A172 (cell line): Measurements from ENCODE around the gene HERC4. TPM values are rescaled to one million over a fixed set of nuclear protein-coding genes. Genes with fewer than 3 reads are reported as not detected.

ENCODE experiments used
- DNase-seq: peaks from one replicate; pipeline ENCODE4 v3.0.0-alpha.2; 2015; ENCODE audit warnings: low spot score
- total RNA-seq: library from RNA; depleted of rRNA; stranded (reverse); fragments of >200 nt; shearing (Covaris generic); gene quantifications from 2 replicates; pipeline ENCODE4 v1.2.3, GENCODE V29; 2014

HERC4 gene
- total RNA-seq, 1 experiment from 2014 or later = 76.7 TPM

DNA sequence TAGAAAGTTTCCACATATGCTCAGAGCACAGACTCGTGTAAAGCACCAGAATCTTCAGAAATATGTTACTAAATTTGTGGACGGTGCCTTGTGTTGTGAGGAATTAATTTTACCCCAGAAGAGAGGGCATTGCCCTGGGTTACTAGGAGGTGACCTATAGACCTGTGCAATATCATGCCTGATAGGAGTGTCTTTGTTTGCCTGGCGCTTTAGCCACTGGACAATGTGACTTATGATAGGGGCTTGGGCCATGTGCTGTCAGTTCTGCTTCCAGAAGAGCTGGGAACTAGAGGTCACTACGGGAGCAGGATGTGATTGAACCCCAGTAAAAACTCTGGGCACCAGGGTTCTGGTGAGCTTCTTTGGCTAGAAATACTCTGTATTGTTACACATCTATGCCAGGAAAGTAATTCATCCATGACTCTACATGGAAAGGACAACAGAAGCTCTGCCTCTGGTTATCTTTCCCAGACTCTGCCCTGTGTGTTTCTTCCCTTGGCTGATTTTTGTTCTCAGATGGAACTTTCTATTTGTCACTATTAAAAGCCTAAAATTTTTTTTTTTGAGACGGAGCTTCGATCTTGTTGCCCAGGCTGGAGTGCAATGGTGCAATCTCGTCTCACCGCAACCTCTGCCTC, 115.1 kb downstream of the HERC4 start:
- no peak for DNase-seq

DNA sequence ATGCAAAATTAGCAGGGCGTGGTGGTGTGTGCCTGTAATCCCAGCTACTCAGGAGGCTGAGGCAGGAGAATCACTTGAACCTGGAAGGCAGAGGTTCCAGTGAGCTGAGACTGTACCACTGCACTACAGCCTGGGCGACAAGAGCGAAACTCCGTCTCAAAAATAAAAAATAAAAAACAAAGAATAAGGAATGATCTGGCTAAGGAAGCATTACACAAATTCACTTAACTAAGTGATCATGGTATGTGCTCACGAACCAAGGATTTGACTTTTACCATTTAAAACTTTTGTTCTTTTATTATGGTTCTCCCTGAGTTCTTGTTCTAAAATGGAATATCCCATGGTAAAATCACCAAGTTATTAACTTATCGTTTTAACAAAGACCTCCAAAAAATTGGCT, 119.5 kb downstream of the HERC4 start:
- DNase-seq = no peak

DNA sequence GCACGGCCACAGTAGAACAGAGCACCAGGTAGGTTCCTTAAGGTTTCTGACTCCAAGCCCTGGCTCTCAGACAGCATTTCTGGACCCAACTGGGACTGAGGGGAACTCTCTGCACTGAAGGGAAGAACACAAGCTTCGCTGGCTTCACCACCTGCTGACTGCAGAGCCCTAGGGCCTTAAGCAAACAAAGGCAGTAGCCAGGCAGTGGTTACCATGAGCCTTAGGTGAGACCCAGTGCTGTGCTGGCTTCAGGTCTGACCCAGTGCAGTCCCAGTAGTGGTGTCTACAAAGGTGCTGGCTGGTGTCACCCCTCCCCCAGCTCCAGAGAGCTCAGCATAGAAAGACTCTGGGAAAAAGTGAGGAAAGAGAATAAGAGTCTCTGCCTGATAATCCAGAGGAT, 131.2 kb downstream of the HERC4 start:
- no peak for DNase-seq

DNA sequence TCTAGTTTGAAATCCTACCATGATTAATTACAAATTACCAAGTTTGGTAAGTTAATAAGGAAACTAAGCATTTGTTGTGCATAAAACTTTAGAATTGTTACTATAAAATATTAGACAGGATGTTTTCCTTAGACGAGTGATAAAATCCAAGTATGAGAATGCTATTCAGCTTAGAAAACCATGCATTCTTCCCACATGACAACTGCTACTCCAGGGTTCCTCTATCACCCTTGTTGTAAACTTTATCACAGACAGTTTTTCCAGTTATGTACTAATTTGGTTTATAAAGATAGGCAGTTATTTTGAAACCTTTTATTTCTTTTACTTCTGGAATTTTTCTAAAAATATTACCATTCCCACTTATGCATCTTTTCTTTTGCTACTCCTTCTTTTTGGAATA, 138.7 kb downstream of the HERC4 start:
- DNase-seq = no peak

DNA sequence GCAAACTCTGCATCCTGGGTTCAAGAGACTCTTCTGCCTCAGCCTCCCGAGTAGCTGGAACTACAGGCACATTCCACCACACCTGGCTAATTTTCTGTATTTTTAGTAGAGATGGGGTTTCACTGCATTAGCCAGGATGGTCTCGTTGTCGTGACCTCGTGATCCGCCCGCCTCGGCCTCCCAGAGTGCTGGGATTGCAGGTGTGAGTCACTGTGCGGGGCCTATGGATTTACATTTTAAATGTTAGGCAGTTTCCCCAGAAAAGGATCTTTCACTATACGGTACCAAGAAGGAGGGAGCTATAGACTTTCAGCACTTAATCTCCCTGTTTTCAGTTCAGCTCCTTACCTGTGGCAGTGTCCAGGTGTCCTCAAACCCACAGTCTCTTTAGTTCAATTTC, 139.9 kb downstream of the HERC4 start:
- no peak for DNase-seq

DNA sequence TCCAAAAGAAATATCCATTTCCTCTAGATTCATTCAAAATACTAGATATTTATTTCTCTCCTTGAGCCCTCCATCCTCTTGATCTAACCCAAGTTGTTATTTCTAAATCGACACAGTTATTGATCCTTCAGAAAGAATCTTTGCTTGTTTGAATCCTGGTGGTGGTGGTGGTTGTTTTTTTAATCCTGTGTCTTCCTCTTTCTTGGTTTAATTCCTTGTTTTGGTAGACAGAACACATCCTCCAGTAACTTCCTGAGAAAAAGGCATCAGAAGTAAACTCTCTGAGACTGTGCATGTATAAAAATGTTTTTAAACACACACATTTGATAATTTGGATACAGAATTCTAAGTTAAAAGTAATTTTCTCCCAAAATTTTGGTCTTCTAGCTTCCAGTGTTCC, 140.7 kb downstream of the HERC4 start:
- no peak for DNase-seq

DNA sequence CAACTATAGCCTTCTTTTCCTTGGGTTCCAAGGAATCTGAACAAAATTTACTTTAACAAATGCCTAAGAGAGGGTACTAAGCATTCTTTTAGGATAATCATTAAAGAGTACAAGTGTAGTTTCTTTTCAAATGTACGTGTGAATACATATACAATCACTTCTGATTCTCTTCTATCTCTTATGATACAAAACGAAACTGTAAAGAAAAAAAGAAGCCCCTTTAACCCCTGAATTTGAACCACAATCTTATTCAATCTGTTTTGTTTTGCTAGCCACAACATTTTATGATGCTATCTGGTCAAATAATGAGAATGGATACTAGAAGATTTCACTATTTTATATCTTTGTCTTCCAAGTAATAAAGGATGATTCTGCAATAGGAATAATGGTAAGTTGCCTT, 141.9 kb downstream of the HERC4 start:
- no peak for DNase-seq

DNA sequence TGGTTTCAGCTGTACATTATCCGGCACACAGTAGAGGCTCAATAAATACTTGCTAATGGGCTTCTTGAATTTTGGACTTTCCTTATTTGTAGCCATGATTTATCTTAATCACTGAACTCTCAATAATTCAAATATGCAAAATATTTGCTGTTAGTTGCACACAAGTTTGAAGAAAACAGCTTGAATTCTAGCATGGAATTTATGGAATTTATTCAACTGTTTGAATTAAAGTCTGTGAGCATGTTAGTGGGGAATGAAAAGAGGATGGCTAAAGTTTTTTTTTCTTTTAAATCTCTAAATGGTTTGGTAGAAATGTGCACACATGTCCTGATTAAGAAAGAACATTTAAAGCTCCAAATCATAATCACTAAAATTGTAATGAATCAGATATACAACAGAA, 148.1 kb downstream of the HERC4 start:
- no peak for DNase-seq

DNA sequence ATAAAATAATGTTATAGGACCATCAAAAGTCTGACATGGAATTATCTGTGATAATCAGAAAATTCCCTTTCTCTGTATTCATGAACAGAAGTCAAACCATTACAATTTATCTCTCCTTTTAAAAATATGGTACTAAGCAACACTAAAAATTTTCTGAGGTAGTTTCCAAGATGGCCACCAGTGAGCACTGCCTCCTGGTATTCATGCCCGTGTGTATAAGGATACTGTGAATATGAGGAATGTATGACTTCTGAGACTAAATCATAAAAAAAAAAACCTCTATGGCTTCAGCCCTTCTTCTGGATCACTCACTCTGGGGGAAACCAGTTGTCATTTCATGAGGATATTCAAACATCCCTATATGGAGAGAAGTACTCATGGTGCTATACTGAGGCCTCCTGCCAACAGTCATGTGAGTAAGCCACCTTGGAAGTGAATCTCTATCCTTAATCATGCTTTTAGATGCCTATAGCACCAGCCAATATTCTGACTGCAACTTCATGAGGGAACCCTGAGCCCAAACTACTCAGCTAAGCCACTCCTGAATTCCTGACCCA, 149.6 kb downstream of the HERC4 start:
- no peak for DNase-seq

DNA sequence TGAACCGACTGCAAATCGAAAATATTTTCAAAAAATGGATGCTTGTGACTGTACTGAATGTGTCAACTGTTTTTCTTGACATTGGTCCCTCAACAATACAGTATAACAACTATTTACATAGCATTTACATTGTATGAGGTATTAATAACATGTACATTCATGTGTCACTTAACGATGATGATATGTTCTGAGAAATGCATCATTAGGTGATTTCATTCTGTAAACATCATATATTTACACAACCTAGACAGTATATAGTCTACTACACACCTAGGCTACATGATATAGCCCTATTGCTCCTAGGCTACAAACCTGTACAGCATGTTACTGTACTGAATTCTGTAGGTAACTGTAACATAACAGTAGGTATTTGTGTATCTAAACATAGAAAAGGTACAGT, 150.9 kb downstream of the HERC4 start:
- DNase-seq = no peak

DNA sequence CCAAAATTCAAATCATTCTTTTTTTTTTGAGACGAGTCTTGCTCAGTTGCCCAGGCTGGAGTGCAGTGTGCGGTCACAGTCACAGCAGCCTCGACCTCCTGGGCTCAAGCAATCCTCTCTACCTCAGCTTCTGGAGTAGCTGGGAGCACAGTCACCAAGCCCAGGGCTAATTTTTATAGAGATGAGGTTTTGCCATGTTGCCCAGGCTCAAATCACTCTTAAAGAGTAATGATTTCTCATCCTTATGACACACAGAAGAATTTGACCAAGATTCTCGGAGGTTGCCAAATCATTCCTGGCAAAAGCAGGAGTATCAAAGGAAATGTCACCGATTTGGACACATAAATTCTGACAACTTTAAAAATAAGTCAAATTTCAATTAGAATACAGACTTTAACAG, 151.5 kb downstream of the HERC4 start:
- no peak for DNase-seq

DNA sequence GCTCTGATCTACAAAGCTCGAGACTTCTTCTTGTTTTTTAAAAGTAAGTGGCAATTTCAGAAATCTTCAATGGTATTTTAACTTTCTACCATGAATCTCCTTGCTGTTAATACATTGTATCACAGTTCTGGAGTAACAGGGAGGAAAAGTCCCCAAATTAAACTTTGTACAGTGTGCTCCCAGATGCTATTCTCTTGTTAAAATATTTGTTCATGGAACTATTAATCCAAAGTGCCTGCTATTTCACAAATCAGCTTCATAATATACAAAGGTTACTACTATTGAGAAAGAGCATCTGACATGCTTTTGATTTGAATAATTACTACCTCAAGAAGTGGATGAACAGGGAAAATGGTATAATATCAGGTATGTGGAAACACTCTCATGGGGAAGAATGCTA, 154.0 kb downstream of the HERC4 start:
- DNase-seq = no peak

DNA sequence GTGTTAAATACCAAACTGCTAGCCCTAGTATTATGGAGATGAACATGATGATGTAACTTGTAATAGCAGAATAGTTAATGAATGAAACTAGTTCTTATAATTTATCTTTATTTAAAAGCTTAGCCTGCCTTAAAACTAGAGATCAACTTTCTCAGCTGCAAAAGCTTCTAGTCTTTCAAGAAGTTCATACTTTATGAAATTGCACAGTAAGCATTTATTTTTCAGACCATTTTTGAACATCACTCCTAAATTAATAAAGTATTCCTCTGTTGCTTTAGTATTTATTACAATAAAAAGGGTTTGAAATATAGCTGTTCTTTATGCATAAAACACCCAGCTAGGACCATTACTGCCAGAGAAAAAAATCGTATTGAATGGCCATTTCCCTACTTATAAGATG, 157.4 kb downstream of the HERC4 start:
- DNase-seq = no peak

DNA sequence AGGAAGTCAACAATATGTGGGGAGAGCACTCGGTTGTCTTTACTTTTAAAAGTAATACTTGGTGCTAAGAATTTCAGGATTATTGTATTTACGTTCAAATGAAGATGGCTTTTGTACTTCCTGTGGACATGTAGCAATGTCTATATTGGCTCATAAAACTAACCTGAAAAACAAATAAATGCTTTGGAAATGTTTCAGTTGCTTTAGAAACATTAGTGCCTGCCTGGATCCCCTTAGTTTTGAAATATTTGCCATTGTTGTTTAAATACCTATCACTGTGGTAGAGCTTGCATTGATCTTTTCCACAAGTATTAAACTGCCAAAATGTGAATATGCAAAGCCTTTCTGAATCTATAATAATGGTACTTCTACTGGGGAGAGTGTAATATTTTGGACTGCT, 157.9 kb downstream of the HERC4 start:
- DNase-seq = no peak

DNA sequence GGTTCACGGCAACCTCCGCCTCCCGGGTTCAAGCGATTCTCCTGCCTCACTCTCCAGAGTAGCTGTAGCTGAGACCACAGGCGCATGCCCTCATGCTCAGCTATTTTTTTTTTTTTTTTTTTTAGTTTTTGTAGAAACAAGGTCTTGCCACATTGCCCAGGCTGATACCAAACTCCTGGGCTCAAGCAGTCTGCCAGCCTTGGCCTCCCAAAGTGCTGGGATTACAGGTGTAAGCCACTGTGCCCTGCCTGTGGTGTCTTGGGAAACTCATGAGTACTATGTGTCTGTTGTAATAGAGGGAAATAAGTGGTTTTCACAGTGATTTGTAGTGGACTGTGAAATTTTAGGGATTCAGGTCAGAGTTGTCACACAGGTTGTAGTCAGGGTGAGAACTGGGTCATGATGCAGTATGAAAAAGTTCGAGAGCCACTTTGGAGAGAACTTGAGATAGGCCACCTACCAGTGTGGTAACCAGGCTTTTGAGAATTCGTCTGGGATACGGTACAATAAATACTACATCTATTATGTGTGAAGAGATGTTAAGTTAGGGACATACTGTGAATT, 160.2 kb downstream of the HERC4 start:
- no peak for DNase-seq

DNA sequence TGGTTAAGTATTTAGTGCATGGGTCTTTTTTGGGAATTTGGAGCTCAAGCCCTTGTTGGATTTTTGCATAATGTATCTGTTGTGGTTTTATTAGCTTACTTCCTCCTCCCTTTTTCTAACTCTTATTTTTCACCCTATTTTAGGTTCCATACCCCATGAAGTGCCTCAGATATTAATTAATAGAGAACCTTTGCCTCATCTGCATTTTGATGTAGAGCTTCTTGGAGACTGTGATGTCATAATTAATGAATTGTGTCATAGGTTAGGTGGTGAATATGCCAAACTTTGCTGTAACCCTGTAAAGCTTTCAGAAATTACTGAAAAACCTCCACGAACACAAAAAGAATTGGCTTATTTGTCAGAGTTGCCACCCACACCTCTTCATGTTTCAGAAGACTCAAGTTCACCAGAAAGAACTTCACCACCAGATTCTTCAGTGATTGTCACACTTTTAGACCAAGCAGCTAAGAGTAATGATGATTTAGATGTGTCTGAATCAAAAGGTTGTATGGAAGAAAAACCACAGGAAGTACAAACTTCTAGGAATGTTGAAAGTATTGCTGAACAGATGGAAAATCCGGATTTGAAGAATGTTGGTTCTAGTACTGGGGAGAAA, 162.6 kb downstream of the HERC4 start:
- no peak for DNase-seq

DNA sequence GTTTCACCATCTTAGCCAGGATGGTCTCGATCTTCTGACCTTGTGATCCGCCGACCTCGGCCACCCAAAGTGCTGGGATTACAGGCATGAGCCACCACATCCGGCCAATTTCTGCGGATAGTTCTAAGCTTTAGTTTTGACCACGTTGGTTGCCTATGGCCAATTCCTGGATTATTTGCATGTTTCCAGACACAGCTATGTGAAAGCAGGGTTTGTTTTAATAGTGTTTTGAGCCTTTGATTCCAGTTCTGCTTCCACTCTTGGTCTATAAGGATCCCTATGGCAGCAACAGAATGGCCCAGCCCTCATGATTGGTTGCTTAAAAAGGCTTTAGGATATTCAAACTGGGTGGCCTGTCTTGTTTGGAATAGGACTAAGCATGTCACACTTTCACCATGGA, 171.5 kb downstream of the HERC4 start:
- DNase-seq = no peak

DNA sequence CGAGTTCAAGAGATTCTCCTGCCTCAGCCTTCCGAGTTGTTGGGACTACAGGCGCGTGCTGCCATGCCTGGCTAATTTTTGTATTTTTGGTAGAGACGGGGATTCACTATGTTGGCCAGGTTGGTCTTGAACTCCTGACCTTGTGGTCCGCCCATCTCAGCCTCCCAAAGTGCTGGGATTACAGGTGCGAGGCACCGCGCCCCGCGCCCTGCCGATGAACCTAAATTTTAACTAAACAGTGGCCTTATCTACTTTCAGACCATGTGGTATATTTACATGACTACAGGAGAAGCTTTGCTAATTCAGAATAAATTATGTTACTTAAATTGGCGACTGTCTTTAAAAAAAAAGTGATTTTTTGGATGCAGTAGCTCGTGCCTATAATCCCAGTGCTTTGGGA, 181.4 kb downstream of the HERC4 start:
- DNase-seq = no peak

DNA sequence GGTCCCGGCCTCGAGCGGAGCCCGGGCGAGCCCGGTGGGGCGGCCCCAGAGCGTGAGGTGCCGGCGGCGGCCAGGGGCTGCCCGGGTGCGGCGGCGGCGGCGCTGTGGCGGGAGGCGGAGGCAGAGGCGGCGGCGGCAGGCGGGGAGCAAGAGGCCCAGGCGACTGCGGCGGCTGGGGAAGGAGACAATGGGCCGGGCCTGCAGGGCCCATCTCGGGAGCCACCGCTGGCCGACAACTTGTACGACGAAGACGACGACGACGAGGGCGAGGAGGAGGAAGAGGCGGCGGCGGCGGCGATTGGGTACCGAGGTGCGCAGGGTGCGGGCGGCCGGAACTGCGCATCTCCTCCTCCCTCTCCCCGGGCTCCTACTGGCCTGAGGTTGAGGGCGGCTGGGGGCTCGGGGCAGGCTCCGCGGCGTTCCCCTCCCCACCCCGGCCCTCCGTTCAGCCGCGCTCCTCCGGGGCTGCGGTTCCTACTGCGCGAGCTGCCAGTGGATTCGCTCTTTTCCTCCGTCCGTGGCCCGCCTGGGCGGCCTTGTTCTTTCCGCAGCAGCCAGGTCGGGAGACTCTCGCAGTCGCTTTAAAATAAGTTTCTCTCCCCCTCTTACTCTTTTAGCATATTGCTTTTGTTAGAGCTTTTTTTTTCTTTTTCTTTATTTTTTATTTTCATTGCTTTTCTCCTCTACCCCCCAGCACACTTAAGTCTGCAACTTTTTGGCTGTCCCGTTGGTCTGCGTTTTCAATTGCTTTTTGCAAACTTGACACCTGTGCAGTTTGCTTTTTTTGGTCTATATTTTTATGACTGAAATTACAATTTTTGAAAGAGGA, 190.0 kb downstream of the HERC4 start:
- DNase-seq = peak; percentile 68

DNA sequence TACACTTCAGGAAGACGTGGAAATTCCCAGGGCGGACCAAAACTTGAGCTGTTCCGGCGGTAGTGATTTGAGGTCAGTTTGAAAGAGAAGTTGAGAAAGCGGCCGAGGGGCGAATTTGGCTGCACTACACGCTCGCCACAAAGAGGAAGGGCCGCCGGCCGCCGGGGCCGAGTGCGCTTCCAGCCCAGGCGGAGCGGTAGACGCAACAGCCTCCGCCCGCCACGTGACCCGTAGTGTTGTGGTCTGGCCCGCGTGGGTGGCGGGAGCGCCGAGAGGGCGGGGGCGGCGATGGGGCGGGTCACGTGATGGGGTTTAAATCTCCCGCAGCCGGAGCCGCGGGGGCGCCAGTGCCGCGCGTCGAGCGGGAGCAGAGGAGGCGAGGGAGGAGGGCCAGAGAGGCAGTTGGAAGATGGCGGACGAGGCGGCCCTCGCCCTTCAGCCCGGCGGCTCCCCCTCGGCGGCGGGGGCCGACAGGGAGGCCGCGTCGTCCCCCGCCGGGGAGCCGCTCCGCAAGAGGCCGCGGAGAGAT, 190.7 kb downstream of the HERC4 start, which contains the start of gene SIRT1:
Gene SIRT1 (plus strand): TSS at position 344 of the 529 bp plus-strand sequence. CDS start 66 bp downstream, at position 410.
- peak; percentile 85 for DNase-seq

DNA sequence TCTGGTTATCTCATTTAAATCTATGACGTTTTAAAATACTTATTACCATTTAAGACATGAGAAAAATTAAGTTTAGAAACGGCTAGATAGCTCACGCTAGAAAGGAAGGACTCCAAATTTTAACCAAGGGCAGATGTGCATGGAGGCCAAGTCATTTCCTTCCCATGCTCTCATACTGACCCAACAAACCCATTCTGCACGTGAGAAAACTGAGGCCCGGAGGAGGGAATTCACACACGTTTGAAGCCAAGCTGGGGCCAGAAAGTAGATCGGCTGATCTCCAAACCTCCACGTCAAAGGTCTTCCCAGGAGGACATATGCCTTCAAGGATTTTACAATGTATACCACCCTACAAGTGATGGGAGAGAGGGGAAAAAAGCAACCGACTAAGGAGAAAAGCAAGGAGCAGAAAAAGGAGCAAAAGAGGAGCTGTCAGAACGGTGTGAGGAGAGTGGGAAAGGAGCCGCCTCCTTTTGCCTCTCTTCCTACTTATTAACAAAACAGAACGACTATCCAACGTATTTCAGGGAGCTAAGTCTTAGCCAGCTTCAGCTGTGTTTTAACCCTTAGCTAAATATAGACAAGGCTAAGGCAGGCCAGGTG, 191.3 kb downstream of the HERC4 start:
- DNase-seq = no peak

DNA sequence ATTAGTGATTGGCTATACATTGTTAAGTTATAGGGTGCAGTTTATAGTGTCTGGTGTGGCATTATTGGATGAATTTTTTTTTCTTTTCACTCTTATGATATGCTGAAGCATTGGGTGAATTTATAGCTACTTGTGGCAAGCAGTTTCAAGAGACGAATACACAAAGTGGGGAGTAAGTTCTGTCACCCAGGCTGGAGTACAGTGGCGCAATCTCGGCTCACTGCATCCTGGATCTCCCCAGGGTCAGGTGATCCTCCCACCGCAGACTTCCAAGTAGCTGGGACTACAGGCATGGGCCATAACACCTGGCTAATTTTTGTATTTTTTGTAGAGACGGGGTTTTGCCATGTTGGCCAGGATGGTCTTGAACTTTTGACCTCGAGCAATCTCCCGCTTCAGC, 196.9 kb downstream of the HERC4 start:
- DNase-seq = no peak
